Ishikawa (cell line): ENCODE measurements around the gene LAMC3.

ENCODE experiments used
- CEBPB ChIP-seq: IDR thresholded peaks from 2 replicates; pipeline ENCODE4 v1.6.1; 2012
- CREB1 ChIP-seq: IDR thresholded peaks from 2 replicates; pipeline ENCODE4 v1.6.1; 2012; ENCODE audit warnings: low read depth
- EGR1 ChIP-seq: IDR thresholded peaks from 2 replicates; pipeline ENCODE4 v1.6.1; 2012
- EP300 ChIP-seq: IDR thresholded peaks from 2 replicates; pipeline ENCODE4 v1.6.1; 2012; ENCODE audit warnings: borderline replicate concordance
- FOXM1 ChIP-seq: IDR thresholded peaks from 2 replicates; pipeline ENCODE4 v1.6.1; 2012; ENCODE audit warnings: low read depth, borderline replicate concordance
- NFIC ChIP-seq: IDR thresholded peaks from 2 replicates; pipeline ENCODE4 v1.6.1; 2012
- RAD21 ChIP-seq: IDR thresholded peaks from 2 replicates; pipeline ENCODE4 v1.6.1; 2012; ENCODE audit warnings: low read depth
- TAF1 ChIP-seq: IDR thresholded peaks from 2 replicates; pipeline ENCODE4 v1.6.1; 2012; ENCODE audit warnings: low read depth, mild to moderate bottlenecking
- TCF12 ChIP-seq: IDR thresholded peaks from 2 replicates; pipeline ENCODE4 v1.6.1; 2012; ENCODE audit warnings: low read depth
- TEAD4 ChIP-seq: IDR thresholded peaks from 2 replicates; pipeline ENCODE4 v1.6.1; 2012
- YY1 ChIP-seq: IDR thresholded peaks from 2 replicates; pipeline ENCODE4 v1.6.1; 2012; ENCODE audit warnings: low read depth
- ZBTB7A ChIP-seq: IDR thresholded peaks from 2 replicates; pipeline ENCODE4 v1.6.1; 2012; ENCODE audit warnings: low read depth
- TF ChIP-seq, protein P1 (sequence below): IDR thresholded peaks from 2 replicates; pipeline ENCODE4 v1.6.1; 2012
- TF ChIP-seq, protein P2 (sequence below): IDR thresholded peaks from 2 replicates; pipeline ENCODE4 v1.6.1; 2012
- TF ChIP-seq, protein P3 (sequence below): IDR thresholded peaks from 2 replicates; pipeline ENCODE4 v1.6.1; 2012; ENCODE audit warnings: low read depth, mild to moderate bottlenecking

The LAMC3 gene

DNA sequence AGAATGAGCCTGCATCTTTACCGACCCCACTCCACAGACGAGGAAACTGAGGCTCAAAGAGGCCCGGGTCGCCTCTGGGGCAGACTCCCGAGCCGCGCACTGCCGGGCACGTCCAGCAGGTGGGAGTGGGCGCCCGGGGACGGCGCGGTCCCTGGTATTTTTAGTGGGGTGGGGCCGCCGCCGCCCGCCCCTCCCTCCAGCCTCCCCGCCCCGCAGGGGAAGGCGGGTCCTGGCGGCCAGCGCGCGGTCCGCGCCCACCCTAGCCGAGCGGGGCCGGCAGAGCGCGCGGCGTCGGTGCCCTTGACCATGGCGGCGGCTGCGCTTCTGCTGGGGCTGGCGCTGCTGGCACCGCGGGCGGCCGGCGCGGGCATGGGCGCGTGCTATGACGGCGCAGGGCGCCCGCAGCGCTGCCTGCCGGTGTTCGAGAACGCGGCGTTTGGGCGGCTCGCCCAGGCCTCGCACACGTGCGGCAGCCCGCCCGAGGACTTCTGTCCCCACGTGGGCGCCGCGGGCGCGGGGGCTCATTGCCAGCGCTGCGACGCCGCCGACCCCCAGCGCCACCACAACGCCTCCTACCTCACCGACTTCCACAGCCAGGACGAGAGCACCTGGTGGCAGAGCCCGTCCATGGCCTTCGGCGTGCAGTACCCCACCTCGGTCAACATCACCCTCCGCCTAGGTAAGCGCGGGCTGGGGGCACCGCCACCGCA is at the start of gene LAMC3:
Gene LAMC3, plus strand, starts transcription at position 266 of the 710 bp plus-strand sequence. Its CDS starts 41 bp downstream, at position 307.
- TF ChIP-seq EGR1 (no peak), CEBPB (no peak), RAD21 (peak; percentile 57; the same call in 1 of the 2 replicates), ZBTB7A (no peak; the same call in 1 of the 2 replicates), CREB1 (no peak), EP300 (no peak), TCF12 (no peak), FOXM1 (no peak), NFIC (no peak), TEAD4 (no peak), TAF1 (no peak), YY1 (0 out of 2 replicates have a peak, but pooled peaks have one; percentile 10)
- TF ChIP-seq, protein P1, sequence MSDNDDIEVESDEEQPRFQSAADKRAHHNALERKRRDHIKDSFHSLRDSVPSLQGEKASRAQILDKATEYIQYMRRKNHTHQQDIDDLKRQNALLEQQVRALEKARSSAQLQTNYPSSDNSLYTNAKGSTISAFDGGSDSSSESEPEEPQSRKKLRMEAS, result peak; percentile 95
- TF ChIP-seq, protein P2, sequence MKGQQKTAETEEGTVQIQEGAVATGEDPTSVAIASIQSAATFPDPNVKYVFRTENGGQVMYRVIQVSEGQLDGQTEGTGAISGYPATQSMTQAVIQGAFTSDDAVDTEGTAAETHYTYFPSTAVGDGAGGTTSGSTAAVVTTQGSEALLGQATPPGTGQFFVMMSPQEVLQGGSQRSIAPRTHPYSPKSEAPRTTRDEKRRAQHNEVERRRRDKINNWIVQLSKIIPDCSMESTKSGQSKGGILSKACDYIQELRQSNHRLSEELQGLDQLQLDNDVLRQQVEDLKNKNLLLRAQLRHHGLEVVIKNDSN, result no peak
- TF ChIP-seq, protein P3, sequence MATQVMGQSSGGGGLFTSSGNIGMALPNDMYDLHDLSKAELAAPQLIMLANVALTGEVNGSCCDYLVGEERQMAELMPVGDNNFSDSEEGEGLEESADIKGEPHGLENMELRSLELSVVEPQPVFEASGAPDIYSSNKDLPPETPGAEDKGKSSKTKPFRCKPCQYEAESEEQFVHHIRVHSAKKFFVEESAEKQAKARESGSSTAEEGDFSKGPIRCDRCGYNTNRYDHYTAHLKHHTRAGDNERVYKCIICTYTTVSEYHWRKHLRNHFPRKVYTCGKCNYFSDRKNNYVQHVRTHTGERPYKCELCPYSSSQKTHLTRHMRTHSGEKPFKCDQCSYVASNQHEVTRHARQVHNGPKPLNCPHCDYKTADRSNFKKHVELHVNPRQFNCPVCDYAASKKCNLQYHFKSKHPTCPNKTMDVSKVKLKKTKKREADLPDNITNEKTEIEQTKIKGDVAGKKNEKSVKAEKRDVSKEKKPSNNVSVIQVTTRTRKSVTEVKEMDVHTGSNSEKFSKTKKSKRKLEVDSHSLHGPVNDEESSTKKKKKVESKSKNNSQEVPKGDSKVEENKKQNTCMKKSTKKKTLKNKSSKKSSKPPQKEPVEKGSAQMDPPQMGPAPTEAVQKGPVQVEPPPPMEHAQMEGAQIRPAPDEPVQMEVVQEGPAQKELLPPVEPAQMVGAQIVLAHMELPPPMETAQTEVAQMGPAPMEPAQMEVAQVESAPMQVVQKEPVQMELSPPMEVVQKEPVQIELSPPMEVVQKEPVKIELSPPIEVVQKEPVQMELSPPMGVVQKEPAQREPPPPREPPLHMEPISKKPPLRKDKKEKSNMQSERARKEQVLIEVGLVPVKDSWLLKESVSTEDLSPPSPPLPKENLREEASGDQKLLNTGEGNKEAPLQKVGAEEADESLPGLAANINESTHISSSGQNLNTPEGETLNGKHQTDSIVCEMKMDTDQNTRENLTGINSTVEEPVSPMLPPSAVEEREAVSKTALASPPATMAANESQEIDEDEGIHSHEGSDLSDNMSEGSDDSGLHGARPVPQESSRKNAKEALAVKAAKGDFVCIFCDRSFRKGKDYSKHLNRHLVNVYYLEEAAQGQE, result no peak

DNA sequence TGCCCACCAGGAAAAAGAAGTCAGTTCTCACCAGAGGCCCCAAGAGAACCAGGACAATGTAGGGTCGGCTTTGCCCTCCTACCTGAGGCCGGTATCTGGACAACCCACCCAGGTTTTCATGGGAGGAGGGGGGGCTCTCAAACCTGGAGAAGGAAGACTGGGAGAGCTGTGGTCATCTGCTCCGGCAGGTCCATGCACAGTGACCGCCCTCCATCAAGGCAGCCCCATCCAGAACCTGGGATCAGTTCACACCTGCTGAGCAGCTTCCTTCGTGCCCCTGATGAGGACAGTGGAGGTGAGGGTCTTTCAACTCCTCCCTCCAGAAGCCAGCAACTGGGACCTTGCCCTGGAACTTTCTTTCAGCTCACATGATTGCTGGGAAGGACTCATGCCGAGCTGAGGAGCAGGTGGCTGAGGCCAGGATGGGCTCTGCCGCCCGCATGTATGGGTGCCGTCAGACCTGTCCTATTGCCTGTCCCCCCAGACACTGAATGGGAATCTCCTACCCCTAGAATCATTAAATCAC is 49.1 kb upstream of the LAMC3 start:
- TF ChIP-seq RAD21, result no peak
- TF ChIP-seq TCF12, result no peak
- TF ChIP-seq EP300, result no peak
- TF ChIP-seq NFIC, result no peak
- no peak for TF ChIP-seq TAF1
- TF ChIP-seq, protein P1, result no peak
- no peak for TF ChIP-seq CEBPB
- no peak for TF ChIP-seq ZBTB7A
- TF ChIP-seq, protein P3, result no peak
- no peak for TF ChIP-seq CREB1
- TF ChIP-seq FOXM1, result no peak
- no peak for TF ChIP-seq EGR1
- no peak for TF ChIP-seq TEAD4
- TF ChIP-seq, protein P2, result no peak

DNA sequence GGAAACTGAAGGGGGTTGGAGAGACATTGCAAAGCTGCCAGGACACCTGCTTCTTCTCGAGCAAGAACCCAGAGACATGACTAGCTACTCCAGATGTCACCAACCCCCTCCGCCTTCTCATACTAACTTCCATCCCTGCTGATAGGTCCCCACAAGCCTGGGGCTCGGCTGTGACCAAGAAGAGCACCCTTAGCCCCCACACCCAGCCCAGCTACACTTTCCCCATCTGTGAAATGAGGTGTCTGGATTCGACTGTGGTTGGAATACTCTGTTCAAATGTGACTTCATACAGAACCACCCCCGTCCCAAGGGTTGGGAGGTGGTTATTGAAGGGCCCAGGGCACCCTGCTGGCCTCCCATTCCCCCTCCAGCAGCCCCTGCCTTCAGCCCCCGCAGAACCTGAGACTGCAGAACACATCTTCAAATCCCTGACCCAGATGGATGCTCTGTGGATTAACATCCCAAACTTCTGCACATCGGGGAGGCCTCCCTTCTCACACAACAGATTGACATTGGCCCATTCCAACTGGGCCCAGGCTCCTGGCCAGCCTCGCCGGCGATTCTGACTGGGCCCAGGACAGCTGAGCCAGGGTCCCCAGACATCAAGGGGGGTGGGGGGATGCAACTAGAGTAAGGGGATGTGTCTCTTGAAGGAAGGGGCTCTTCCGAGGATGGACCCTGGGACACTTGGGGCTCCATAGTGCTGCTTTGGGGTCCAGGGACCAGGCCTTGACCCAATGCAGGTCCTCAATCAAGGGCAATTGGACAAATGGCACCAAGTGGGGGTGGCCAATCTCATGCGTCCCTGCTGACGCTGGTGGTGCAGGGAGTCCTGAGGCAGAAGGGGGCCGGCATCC is 48.2 kb upstream of the LAMC3 start:
- TF ChIP-seq EP300 (no peak), TAF1 (no peak), FOXM1 (no peak), CREB1 (no peak), TCF12 (no peak), YY1 (no peak), EGR1 (no peak), NFIC (no peak), TEAD4 (no peak), CEBPB (no peak), ZBTB7A (no peak)
- TF ChIP-seq, protein P2, result no peak
- TF ChIP-seq, protein P1, result no peak

DNA sequence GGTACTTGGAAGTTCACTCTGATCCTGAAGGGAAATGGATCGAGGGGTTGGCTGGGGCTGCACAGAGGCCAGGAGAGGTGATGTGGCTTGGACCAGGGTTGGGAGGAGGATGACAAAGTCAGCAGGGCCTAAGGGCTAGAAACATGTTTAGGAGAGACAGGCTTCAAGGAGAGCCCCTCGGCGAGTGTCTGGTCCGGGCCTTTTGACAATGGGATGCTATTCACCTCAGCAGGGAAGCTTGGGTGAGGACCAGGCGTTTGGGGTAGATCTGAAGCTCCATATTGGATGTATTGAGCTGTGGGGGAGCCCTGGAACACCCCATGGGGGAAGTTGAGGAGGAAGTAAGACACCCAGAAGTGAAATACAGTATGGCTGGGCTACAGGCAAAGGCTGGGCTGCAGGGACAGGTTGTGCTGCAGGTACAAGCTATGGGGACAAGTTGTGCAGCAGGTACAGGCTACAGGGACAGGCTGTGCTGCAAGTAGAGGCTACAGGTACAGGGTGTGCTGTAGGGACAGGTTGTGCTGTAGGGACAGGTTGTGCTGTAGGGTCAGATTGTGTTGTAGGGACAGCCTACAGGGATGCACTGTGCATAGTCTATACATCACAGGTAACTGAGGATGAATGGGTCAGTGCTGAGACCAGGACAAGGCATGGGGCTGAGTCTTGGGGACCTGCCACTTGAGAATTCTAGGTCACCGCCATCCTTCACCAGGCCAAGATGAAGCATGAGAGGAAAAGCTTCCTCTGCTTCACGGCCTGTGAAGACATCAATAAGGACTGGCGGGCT is 47.3 kb upstream of the LAMC3 start:
- TF ChIP-seq TAF1, result no peak
- TF ChIP-seq CEBPB, result no peak
- TF ChIP-seq TEAD4, result no peak
- no peak for TF ChIP-seq EP300
- TF ChIP-seq, protein P1, result no peak
- no peak for TF ChIP-seq YY1
- no peak for TF ChIP-seq FOXM1
- TF ChIP-seq TCF12, result no peak
- TF ChIP-seq, protein P2, result no peak
- no peak for TF ChIP-seq NFIC
- TF ChIP-seq RAD21, result no peak
- TF ChIP-seq EGR1, result no peak
- TF ChIP-seq ZBTB7A, result no peak
- TF ChIP-seq, protein P3, result no peak
- no peak for TF ChIP-seq CREB1
